Dermis blood vessel endothelial cell (primary cell): ENCODE data around the gene ACOX3. TPM values are rescaled to one million over a fixed set of nuclear protein-coding genes. Genes with fewer than 3 reads are reported as not detected.

Experiments
- DNase-seq: peaks from one replicate; pipeline ENCODE4 v3.0.0; 2010
- total RNA-seq: library from RNA; depleted of rRNA; stranded (reverse); fragments of >200 nt; gene quantifications from 2 replicates; pipeline ENCODE4 v1.2.3, GENCODE V29; 2014

Gene ACOX3
- total RNA-seq, 1 donor from 2014 or later = 29.3 TPM

- no peak for DNase-seq
Measured at GRCh38 chr4:8404791-8405515, 35.6 kb downstream of the ACOX3 start.

GRCh38 chr4:8403976-8404375 lies 36.5 kb downstream of the ACOX3 start:
- no peak for DNase-seq

DNA sequence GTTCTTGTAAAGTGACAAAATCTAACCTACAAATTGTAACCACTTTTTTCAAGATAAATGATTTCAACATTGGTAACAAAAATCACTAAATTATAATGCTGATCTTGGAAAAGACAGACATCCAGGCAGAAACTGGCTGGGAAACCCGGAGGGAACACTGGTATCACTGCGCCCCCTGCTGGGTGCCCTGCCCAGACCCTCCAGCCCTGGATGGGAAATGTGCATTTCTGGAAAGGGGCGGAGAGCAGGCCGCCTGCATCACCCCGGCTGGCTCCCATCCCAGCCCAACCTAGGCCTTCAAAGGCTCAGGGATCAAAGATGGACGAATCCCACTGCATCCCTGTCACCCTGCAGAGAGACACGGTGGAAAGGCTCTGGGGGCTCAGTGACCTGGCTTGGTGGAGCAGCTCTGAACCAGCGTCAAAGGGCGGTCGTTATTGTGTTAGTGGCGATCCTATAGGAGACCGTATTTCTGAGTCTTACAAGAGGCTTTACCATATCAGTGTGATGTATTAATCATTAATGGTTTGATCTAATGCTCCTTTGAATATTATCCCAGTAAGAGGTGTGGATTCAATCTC lies 37.3 kb downstream of the ACOX3 start:
- DNase-seq = peak; percentile 90

DNA sequence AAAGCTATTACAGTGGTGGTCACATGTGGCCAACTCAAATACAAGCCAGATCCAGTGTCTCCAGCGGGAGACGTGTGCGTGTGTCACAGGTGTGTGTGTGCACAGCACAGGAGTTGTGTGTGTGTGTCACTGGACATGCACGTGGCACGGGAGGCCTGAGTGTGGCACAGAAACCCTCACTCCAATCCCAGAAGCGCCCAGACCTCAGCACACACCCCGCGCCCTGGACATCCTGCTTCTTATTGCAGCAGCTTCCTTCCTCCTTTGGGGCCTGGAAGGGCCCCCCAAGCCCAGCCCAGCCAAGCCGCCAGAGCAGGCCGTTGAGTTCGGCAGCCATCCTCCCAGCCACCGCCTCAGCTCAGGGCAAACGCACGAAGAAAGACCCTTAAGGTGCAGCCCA lies 37.9 kb downstream of the ACOX3 start:
- peak; percentile 63 for DNase-seq

DNA sequence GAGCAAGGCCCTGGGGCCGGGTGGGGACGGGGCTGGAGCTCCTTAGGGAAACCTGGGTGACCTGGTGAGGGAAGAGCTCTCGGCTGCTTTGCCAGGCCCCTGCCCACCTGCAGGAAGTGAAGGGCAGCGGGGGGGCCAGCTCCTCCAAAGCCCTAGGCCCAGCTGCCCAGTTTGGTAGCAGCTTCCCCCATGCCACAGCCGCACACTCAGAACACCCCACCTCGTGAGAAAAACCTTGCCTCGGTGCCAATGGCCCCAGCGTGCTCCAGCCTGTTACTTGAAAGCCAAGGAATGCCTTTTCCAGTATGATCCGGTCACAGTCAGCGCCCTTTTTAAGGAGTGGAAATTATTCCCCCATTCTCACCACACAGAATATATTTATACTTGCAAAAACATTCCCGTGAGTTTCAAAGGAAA lies 38.3 kb downstream of the ACOX3 start:
- DNase-seq = no peak

GRCh38 chr4:8401665-8402064 lies 38.9 kb downstream of the ACOX3 start:
- no peak for DNase-seq

DNA sequence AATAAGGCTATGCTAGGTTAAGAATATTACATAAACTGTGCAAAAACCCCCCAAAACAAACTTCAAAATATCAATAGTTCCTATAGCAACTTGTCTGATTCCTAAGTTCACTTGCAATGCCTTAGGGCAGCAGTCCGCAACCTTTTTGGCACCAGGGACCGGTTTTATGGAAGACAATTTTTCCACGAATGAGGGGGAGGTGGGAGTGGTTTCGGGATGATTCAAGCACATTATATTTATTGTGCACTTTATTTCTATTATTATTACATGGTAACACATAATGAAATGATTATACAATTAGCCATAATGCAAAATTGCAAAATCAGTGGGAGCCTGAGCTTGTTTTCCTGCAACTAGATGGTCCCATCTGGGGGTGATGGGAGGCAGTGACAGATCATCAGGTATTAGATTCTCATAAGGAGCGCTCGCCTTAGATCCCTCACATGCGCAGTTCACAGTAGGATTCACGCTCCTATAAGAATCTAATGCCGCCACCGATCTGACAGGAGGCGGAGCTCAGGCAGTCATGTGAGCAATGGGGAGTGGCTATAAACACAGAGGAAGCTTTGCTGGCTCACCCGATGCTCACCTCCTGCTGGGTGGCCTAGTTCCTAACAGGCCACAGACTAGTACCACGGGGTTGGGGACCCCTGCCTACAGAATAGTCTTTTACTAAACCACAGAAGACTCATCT lies 39.7 kb downstream of the ACOX3 start:
- DNase-seq = no peak

- no peak for DNase-seq
Measured at GRCh38 chr4:8399298-8399697, 41.2 kb downstream of the ACOX3 start.

- no peak for DNase-seq
Measured at GRCh38 chr4:8398347-8398746, 42.2 kb downstream of the ACOX3 start.

GRCh38 chr4:8396762-8397406 lies 43.6 kb downstream of the ACOX3 start:
- DNase-seq = no peak

DNA sequence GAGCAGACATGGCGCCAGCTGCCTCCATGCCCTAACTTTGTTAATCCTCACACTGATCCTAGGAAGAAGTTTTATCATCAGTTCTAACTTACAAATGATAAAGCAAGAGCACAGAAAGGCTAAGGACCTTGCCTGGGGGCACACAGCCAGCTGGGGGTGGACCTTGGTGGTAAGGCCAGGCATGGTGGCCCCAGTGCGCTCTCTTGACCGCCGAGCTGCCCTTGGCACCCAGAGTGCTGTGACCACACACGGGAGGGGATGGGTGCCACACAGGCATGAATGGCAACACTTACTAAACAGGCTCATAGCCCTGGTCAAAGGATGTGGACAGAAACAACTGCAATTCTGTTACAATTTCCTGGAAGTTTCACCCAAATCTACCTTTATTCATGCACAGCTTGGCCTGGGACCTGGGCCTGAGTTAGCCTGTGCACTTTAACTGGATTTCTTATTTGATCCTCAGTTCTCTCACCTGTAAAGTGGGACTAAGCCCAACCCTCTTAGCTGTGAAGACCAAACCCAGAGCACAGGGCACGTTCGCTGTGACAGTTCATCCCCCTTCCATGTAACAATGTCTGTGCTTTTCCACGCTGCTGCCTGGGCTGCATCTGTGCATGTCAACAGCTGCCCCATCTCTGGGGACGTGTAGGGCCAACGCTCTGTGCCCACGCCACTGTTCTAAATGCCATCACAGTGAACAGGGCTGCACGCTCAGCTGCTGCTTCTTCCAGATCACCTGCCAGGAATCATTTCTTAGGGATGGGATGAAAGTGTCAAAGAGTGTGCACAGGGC lies 44.8 kb downstream of the ACOX3 start:
- DNase-seq = no peak

GRCh38 chr4:8394806-8395205 lies 45.7 kb downstream of the ACOX3 start:
- DNase-seq = no peak

GRCh38 chr4:8394061-8394519 lies 46.4 kb downstream of the ACOX3 start:
- DNase-seq = no peak

DNA sequence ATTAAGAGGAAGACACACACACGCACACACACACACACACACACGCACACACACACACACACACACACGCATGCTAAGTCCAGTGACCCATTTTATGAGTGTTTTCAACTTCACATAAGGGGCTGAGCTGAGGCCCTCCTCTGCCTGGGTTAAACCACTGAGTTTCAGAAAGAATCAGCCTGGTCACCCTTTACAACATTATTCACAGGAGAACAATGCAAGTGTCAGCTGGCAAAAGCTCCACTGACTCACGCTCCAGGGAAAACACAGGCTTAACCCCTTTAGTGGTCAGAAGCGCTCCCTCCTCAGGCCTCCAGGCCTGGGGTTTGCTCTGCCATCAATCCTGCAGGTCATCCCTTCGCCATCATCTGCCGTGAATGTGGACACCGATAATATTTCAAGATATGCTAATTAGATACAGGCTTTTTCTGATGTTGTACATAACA lies 46.9 kb downstream of the ACOX3 start:
- DNase-seq = peak; percentile 96

- DNase-seq = no peak
Measured at GRCh38 chr4:8392591-8393190, 47.8 kb downstream of the ACOX3 start.

- peak; percentile 95 for DNase-seq
Measured at GRCh38 chr4:8391972-8392371, 48.6 kb downstream of the ACOX3 start.

DNA sequence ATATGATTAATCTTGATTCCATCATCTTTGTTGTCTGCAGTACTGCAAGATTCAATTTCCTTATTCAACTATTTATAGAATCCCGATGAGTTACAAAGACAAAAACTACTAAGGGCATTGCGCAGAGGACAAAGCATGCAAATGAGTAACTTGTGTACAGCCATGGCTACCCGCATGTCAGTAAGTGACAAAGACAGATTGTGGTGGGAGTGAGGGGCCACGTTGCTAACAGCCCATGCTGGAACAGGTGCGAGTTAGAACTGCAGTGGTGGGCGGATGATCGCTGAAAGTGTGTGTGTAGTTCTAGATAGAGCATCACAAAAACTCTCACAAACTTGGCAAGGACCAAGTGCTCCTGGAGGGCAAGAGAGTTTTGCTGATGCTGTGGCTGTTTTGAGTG lies 49.5 kb downstream of the ACOX3 start:
- no peak for DNase-seq

GRCh38 chr4:8390577-8390976 lies 49.9 kb downstream of the ACOX3 start:
- no peak for DNase-seq

GRCh38 chr4:8388528-8388870 lies 52.0 kb downstream of the ACOX3 start:
- no peak for DNase-seq

DNA sequence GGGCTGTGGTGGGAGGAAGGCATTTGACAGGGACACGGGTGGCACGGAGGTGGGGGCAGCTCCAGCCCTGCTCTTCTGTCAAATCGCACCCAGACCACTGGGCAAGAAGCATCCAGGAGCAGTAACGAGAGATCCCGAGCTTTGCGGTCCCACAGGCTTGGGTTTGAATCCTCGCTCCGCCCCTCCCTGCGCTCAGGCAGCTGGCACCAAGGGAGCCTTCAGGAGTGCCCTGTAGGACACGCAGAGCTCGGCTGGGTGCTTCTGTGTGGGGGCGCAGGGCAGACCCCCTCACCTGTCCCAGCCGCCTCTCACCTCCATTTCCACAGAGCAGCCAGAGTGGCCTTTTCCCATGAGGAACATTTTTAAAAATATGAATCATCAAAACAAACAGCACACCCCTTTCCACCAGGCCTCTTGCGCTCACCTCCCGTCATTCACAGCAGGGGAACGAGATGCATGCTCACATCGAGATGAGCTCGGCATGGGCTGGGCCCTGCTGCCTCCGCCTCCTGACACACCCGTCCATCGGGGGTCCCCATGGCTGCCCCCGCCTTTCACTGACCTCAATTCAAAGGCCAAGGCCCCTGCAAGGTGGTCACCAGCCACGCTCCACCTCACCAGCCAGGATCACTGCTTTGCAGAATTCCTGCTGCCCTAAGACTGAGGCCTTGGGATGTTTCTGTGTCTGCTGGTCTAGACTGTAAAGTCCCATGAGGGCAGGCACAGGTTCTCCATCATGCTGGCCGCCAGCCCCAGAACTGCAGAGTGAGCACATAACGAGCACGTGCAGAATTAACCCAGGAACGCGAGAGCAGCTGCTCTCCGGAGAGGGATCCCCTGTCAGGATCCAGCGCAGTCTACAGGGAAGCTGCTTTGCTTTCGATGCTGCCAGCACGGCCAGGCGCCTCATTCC lies 52.7 kb downstream of the ACOX3 start:
- no peak for DNase-seq

DNA sequence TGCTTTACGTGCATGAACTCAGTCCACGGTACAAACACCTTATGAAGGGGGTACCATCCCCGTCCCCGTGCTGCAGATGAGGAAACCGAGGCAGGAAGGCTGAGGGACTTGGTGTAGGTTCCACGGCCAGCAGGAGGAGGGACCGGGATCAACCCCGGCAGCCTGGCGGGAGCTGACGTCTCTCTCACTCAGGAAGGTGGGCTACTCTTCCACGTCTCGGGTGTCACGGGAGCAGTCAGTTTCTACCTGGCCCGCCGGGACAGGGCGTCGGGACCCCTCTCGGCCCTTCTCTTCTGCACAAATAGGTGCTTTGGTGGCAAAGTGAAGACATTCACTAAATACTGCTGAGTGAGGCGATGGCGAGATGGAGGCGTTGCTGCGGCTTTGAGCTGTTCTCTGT lies 53.3 kb downstream of the ACOX3 start:
- DNase-seq = no peak
